A549 treated with DMSO at 1 μM for 4 hours (cell line): ENCODE results near the gene NPC1. TPM values are rescaled to one million over a fixed set of nuclear protein-coding genes. Genes with fewer than 3 reads are reported as not detected.

Experiments
- total RNA-seq: library from RNA; stranded (reverse); fragments of 200-300 nt; extraction: Qiagen RNA extraction; gene quantifications from 5 replicates; pipeline ENCODE4 v1.2.3, GENCODE V29; 2022; ENCODE audit warnings: low read depth

NPC1 gene
- total RNA-seq: 89.8 to 100 TPM (median 94.7 TPM) in 5 replicates

GRCh38 chr18:23586249-23587196 lies at the start of gene NPC1:
Gene NPC1 (minus strand): TSS chr18:23586506. CDS start chr18:23586343, 163 bp downstream.

GRCh38 chr18:23503038-23503962 lies 83.0 kb downstream of the NPC1 start, which contains the start of gene RMC1:
Gene RMC1 (plus strand): TSS chr18:23503511. CDS start chr18:23503619, 108 bp downstream.

Other genes starting within 250 kb of the NPC1 start
- gene RIOK3, start 133.2 kb downstream of the NPC1 start, total RNA-seq: 27.8 to 39.9 TPM (median 32.4 TPM) in 5 replicates
- gene RMC1, start 83.0 kb downstream of the NPC1 start, total RNA-seq: 13.8 to 17.7 TPM (median 16.3 TPM) in 5 replicates
- gene ANKRD29, start 76.4 kb upstream of the NPC1 start, total RNA-seq: 10.0 to 14.9 TPM (median 12.6 TPM) in 5 replicates
- gene LAMA3, start 102.9 kb upstream of the NPC1 start, total RNA-seq: 29.5 to 44.3 TPM (median 41.7 TPM) in 5 replicates